ENCODE measurements around the gene STARD10.

STARD10 gene

GRCh38 chr11:72705442-72706365 lies 88.1 kb downstream of the STARD10 start:
- no peaks in the 10 kb centered on the region for H3K27me3 Mint-ChIP-seq
- no peak for DNase-seq
- no peak for ATAC-seq (replicated peaks)
- no peak overlapping the region for H3K4me3 Mint-ChIP-seq
- no peaks in the 10 kb centered on the region for H3K9me3 Mint-ChIP-seq
- H3K27ac Mint-ChIP-seq = peak overlapping the region; percentile 73 to 90
- peaks cover 61% of the 10 kb centered on the region for H3K36me3 Mint-ChIP-seq (ENCODE audit: insufficient read depth)
- H3K4me1 Mint-ChIP-seq (ENCODE audit: low read depth in 2 of 2) = peaks cover 15 to 27% of the 10 kb centered on the region in 2 donors

GRCh38 chr11:72704783-72705265 lies 89.0 kb downstream of the STARD10 start:
- Mint-ChIP-seq H3K36me3 (ENCODE audit: insufficient read depth) (peaks cover 62% of the 10 kb centered on the region), H3K4me1 (ENCODE audit: low read depth in 2 of 2) (peaks cover 15 to 26% of the 10 kb centered on the region in 2 donors), H3K4me3 (no peak overlapping the region), H3K9me3 (no peaks in the 10 kb centered on the region), H3K27me3 (no peaks in the 10 kb centered on the region), H3K27ac (peak overlapping the region; percentile 46 to 90)
- no peak for DNase-seq
- ATAC-seq (replicated peaks) = no peak
